Fibroblast of skin of scalp (primary cell): ENCODE results near the gene PITPNC1.
A peak's percentile ranks its signal among the peaks of the same experiment; 100 is the strongest.
"Not testable (repeated sequence)": the region's sequence is repeated elsewhere in the genome, so short reads cannot be mapped to it uniquely, and the experiment has no call there.

ENCODE experiments used
- DNase-seq: peaks from one replicate; pipeline ENCODE4 v3.0.0-alpha.2; 2013

PITPNC1 gene

DNA sequence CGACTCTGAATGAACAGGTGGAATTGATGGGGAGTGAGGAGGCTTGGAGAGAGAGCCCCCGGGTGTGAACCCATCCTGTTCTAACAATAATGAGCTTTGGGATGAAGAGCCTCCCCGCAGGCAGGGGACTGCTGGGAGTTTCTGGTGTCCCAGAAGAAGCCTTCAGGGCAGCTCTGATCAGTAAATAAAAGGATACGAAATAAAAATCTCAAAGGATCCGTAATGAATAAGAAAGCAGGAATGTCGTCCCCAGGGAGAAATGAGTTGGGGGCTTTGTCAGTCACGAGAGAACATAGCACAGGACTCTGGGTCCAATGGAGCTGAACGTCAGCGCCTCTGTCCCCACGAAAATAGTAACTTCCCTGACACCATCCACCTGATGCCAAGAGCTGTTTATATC lies 113.4 kb downstream of the PITPNC1 start:
- DNase-seq, result peak; percentile 42

DNA sequence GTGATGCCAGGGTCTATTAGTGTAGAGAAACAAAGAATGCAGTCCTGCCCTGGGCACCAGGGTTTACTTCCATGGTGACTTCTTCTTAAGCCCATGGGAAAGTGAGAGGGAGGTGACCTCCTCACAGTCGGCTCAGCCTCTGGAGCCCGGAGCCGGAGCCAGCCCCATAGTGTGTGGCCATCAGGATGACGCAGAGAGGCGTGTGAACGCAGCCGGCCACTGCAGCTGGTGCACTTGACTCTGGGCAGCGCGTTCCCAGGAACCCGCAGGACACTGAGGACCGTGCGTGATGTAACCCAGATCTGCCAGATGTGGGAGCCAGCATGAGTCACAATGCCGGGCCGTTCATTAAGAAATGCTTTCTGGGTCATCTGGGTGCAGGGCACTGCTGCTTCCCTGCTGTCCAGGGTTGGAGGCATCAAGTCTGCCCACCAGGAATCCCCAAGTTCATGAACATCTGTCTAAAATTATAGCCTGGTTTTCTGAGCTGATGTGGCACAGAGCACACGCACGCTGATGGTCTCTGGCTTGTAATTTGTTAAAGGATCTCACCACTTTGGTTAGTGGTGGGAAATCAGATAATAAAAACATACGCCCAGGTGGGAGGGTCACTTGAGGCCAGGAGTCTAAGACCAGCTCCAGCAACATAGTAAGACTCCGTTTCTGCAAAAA lies 114.1 kb downstream of the PITPNC1 start:
- DNase-seq, result peak; percentile 86

DNA sequence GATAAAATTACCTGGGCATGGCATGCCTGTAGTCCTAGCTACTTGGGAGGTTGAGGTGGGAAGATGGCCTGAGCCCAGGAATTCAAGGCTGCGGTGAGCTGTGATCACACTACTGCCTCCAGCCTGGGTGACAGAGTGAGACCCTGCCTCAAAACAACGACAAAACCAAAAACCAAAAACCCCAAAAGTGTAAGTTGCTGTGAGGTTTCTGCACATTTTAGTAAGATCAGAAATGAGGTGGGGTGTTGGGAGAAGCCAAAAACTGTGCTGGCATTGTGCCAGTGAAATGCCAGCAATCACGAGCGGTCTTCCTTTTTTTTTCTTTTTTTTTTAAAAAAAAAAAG lies 114.6 kb downstream of the PITPNC1 start:
- DNase-seq, result no peak

DNA sequence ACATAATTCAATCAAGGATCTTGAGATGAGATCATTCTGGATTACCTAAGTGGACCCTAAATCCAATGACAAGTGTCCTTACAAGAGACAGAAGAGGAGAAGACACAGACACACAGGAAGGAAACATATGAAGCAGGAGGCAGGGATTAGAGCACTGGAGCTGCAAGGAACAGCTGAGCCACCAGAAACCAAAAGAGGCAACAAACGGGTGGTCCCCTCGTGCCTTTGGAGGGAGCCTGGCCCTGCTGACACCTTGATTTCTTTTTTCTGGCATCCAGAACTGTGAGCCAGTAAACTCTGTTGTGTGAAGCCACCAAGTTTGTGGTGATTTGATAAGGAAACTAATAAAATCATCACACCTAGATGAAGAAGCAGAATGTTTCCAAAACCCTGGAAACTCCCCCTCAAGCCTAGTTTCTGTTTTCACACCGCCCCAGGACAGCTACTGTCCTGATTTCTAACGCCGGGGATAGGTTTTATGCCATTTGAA lies 115.2 kb downstream of the PITPNC1 start:
- DNase-seq, result no peak

DNA sequence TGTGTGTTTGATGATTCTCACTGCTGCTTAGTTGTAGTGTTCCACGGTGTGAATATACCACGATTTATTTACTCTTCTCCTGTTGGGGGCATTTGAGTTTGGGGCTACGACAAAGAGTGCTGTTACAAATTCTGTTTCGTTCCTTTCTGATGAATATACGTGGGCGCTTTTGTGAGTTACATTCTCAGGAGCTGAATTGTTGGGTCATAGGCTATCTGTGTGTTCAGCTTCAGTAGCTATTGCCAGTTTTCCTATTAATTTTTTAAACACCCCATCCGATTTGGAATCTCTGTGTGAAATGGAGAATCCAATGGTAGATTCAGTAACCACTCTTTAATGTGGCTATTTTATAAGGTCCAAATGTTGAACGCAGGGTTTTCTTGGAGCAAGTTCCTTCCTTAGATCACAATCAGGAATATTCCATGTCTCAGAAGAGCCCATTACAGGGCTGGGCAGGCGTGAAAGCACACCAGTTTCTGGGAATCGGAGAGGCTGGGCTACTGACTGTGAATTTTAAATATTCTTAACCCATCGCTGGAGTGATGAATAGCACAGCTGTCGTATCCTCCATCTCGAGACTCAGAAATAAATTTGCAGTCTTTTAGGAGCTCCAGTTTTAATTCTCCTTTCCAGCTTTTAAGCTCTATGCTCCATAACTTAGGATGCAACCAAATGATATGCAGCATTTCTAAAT lies 115.9 kb downstream of the PITPNC1 start:
- DNase-seq, result no peak

DNA sequence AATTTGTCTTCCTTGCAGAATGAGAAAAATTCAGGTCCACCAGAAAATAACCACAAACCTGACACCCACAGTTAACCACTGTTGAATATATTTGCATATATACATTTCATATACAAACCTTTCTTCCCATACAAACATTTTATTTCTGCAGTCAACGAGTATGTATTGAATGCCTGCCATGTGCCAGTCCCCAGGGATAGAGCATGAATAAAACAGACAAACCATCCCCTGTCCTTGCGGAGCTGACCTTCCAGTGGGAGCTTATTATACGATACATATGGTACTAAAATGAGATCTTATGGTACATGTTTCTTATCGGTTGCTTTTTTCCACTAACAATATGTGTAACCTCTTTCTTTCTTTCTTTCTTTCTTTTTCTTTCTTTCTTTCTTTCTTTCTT lies 116.7 kb downstream of the PITPNC1 start:
- no peak for DNase-seq

DNA sequence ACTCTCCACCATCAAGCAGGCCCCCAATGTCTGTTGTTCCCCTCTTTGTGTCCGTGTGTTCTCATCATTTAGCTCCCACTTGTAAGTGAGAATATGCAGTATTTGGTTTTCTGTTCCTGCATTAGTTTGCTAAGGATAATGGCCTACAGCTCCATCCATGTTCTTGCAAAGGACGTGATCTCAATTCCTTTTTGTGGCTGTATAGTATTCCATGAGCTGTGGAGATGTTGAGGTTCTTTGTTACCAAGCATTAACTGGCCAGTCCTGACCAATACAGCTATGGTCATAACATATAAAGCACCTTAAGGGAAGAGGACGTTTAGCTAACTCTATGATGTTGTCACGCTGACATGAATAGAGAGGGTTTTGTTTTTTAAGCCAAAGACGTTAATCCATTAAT lies 118.5 kb downstream of the PITPNC1 start:
- DNase-seq, result not testable (repeated sequence)

DNA sequence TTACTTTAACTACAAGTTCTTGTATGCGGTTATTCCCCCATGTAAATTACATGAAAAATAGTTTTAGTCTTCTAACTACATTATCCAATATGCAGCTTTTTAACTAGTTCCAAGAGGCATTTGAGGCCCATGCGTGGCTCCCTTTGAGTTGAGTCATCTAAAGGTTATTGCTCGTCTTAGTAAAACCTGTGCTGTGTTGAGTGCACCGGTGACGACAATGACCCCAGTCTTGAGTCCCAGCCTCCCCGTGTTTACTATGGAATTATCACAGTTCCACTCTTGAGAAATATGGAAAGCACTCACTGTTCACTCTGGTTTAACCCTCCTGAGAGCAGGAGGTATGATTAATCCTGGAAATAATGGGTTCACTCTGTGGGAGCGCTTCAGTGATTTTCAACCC lies 119.2 kb downstream of the PITPNC1 start:
- no peak for DNase-seq

DNA sequence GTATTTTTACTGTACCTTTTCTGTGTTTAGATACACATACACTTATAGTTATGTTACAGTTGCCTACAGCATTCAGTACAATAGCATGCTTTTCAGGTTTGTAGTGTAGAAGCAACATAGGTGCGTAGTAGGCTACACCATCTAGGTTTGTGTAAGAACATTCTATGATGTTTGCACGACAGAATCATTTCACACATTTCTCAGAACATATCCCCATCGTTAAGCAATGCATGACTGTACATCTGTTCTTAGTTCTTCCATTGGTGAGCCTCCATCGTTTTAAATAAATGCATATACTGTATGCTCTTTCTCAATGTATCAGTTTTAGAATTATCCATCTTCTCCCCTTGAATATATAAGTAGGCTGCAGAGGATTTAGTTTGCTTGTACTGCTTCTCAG lies 122.6 kb downstream of the PITPNC1 start:
- DNase-seq, result no peak

DNA sequence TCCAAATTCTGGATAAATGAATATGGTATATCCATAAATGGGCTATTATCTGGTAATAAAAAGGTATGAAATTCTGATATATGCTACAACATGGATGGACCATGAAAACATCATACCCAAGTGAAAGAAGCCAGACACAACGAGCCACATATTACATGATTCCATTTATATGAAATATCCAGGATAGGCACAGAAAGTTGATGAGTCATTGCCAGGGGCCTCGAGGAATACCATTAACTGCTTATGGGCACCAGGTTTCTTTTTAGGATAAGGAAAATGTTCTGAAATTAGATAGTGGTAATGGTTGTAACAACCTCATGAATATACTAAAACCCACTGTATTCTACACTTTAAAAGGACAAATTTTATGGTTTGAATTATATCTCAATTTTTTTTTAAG lies 123.2 kb downstream of the PITPNC1 start:
- peak; percentile 25 for DNase-seq

DNA sequence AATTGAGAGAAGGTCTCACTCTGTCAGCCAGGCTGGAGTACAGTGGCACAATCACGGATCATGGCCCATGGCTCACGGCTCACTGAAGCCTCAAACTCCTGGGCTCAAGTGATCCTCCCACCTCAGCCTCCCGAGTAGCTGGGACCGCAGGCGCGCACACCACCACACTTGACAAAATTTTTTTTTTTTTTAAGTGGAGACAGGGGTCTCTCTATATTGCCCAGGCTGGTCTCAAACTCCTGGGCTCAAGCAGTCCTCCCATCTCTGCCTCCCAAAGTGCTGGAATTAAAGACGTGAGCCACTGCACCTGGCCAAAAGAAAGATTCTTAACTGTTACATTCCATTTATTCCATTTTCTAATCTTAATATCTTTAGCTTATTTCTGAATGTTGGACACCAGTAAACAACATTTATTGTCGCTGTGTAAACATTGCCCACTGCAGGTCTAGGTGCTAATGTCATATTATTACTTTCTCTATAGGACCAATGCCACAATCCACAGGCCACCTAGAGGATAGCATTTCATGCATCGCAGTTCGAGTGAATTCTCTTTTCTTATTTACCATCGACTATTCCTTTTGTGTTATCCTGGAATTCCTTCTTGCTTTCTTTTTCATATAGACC lies 123.7 kb downstream of the PITPNC1 start:
- no peak for DNase-seq

DNA sequence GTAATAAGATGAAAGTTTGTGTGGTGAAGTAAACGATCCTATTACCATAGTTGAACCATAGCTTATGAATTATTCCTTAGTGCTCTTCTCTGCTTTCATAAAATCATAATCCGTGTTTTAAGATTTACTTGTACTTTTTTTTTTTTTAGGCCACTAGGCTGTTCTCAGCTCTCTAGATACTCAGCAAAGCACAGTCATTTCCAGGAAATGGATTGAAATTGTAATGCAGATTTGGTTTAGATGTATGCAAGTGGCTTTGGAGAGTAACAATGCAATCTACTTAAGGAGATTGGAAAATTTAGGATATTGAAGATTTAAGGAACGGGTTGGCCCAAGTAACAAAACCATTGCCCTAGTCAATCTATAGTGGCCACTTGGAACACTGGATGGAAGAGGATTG lies 125.1 kb downstream of the PITPNC1 start:
- DNase-seq, result no peak

DNA sequence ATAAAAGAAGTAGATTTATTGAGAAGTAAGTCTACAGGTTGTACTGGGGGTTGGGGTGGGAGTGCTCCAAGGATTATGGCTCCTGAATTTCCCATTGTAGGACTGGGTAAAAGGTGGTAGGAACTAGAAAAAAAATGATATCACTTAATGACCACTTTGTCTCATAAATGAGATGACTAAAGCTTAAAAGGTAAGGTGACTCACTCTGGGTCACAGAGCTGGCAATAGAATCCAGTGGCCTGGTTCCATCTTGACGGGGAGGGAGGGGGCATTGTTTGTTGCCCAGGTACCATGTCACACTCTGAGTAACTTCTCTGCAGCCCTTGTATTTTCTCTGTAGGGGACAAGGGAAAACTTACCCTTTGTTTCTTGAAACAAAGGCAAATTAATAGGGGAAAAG lies 126.1 kb downstream of the PITPNC1 start:
- no peak for DNase-seq

DNA sequence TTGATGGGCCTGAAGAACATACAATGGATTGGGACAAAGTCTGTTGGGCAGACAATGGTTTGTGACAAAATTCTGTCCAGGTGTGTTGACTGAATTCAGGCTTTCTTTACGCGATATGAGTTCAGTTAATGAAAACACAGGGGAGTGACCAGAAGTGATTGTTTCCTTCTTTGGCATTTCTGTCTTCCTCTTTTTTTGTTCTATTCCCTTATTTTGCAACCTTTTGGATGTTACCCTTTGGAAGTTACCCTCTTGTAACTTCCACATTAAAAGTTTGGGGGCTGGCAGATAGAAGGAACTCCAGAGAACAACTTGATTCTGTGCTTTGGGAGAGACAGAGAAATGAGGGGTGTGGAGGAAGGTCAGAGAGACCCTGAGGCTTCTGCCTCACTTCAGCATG lies 126.7 kb downstream of the PITPNC1 start:
- DNase-seq, result no peak

DNA sequence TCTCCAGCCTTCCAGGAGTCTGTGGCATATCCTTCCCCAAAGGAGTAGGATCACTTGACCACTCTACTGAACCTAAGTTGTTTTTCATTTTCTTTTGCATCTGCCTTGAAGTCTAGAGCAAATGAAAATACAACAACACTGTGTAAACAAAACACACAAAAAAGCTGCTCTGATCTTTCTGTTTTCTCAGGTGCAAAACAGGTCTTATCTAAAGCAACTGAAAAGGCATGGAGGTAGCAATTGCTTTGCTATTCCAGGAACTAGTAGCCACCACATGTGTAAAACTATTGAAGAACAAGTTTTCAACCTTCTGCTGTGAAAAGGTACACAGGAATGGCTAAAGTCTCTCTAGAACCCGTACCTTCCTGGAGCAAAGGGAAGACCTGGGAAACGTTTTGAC lies 127.1 kb downstream of the PITPNC1 start:
- no peak for DNase-seq

DNA sequence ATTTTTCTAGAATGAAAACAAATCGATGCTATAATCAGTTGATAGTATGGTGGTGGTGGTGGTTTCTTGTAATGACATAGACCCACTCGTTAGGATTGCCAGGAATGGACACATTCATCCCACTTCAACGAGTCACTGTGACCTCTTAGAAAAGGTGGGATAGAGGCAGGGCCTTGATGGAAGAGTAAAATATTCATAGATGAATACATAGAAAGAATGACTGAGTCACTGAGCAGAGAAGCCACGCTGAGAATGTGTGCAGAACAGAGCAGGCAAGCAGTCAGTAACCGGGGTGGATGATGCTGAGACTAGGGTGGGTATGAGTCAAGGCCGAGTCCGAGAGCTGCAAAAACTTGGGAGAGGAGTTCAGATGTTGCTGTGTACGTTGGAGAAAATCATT lies 129.9 kb downstream of the PITPNC1 start:
- DNase-seq, result peak; percentile 67

DNA sequence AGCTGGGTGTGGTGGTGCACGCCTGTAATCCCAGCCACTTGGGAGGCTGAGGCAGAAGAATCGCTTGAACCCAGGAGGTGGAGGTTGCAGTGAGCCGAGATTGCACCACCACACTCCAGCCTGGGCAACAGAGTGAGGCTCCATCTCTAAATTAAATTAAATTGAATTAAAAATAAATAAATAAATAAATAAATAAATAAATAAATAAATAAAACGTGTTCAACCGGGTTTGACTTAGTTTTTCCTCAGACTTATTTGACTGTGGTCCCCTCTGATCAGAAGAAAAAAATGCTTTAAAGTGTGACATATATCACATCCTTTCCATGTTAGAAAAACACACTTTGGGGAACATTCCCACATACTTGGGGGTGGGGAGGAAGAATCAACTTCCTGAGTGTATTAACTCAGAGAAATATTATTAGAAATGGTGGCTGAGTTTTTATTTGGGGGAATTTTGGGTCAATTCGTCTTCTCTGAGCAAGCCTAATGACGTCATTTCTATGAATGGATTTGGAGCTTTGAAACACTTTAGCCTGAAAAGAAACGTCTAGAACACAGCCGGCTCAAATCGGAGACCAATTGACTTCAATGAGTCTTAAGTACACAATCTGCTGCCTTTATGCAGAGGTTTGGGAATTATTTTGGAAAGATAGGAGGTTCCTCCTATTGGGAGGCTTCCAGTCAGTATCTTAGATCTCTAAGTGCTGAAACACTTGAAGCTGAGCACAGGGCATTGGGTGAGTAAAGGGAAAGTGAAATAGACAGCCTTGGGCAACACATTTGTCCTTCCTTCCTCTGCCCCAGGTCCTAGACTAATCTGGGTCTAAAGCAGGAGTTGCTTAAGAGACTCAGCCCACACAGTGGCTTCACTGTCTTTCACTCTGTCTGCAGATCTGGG lies 132.6 kb downstream of the PITPNC1 start:
- DNase-seq, result no peak

DNA sequence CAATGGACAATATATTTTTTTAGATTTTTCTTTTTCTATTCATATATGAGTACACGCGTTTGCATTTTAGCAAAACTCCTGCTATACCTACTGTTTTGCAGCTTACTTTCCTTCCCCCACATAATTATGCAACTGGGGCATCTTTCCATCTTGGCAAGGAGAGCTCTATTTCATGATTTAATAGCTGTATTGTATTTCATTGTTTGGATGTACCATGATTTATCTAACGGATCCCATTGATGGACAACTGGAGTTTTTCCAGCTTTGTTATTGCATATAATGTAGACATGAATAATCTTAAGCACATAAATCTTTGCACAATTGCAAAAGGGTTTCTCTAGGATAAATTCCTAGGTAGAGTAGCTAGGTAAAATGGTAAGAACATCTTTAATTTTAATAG lies 133.9 kb downstream of the PITPNC1 start:
- DNase-seq, result no peak

DNA sequence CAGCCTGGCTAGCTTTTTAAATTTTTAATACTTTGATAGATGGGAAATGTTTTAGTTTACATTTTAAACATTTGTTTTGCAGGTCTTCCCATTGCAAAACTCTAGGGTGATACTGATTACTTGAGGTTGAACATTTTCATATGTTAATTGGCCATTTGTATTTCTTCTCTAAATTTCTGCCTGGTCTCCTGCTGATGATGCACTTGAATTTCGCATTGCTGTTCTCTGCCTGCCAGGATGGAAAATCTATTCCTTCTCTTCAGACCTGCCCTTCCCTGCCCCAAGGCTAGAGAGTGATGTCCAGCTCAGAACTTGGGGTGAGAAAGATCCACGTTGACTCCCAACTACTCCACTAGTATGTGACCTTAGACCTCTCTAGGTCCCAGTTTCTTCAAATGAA lies 134.7 kb downstream of the PITPNC1 start:
- DNase-seq, result no peak

DNA sequence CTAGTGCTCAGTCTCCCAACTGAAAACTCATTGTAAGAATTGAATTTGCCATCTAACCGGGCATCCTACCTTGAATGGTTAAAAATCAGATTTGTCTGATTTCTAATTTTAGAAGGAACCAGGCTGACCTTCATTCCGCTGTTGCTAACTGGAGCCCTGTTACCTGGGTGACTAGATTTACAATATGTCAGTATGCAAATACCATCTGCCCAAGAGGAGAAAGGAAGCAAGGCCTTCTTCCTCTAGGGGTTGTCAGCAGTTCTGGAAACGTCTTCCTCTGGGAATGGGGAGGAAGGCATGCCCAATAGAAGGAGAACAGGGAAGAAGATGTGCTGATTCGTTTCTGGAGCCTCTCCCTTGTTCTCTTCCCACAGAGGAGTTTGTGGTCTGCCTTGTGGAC lies 137.9 kb downstream of the PITPNC1 start:
- no peak for DNase-seq

DNA sequence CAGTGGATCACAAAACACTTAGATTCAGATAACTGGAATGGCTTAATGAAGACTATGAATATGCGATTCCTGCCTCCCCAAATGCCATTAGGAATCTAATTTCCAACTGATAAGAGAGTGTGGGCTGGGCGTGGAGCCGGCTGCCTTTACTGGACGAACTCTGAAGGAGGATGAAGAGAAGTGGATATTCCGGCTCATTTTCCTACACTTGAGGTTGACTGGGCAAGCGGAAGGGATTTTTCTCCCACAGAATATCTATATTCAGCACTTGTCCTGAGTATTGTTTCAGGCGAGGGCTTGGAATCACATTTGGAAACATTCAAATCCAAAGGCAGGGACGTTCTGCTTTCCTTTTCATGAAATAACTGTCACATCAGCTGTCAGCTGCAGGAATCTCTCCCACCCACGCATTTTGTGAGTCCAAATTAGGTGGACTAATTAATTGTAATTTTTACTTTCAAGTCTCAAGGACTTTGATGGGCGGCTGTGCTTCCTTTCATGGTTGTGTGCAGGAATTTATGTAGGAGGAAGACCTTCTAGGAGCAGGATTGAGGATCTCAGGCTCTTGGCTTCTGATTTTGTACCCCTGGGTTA lies 138.5 kb downstream of the PITPNC1 start:
- no peak for DNase-seq

DNA sequence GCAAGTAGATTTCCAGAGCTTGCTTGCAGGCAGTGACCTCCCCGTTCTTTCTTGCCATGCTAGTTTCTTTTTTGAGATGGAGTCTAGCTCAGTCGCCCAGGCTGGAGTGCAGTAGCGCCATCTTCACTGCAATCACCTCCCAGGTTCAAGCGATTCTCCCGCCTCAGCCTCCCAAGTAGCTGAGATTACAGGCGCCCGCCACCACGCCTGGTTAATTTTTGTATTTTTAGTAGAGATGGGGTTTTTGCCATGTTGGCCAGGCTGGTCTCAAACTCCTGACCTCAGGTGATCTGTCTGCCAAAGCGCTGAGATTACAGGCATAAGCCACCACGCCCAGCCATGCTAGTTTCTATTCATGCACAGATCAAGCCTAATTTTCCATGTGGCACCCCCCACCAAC lies 139.5 kb downstream of the PITPNC1 start:
- not testable (repeated sequence) for DNase-seq

DNA sequence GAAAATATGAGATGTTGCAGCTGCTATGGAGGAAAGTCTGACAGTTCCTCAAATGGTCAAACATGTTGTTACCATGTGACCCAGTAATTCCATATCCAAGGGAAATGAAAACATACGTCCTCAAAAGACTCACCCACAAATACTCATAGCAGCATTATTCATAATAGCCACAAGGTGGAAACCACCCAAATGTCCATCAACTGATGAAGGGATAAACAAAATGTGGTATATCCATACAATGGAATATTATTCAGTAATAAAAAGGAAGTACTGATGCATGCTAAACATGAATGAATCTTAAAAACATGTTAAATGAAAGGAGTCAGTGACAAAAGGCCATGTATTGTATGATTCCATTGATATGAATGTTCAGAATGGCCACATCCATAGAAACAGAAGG lies 140.2 kb downstream of the PITPNC1 start:
- DNase-seq, result no peak
